ENCODE results near the gene ZMYM5.
"Not testable (repeated sequence)": the region's sequence is repeated elsewhere in the genome, so short reads cannot be mapped to it uniquely, and the experiment has no call there.

The ZMYM5 gene

GRCh38 chr13:19863323-19864023, at the start of gene ZMYM5:
ZMYM5 (minus strand) TSS chr13:19863649; CDS start chr13:19852180, 11,469 bp downstream.
- peak; percentile 93 to 96 for DNase-seq

GRCh38 chr13:19910336-19911072, 47.1 kb upstream of the ZMYM5 start:
- no peak for DNase-seq

GRCh38 chr13:19908350-19908986, 45.0 kb upstream of the ZMYM5 start:
- DNase-seq = no peak

GRCh38 chr13:19905487-19906195, 42.2 kb upstream of the ZMYM5 start:
- not testable (repeated sequence) for DNase-seq

- no peak for DNase-seq
Measured at GRCh38 chr13:19890030-19890429, 26.6 kb upstream of the ZMYM5 start.

- no peak for DNase-seq
Measured at GRCh38 chr13:19888799-19889198, 25.4 kb upstream of the ZMYM5 start.

GRCh38 chr13:19882231-19882630, 18.8 kb upstream of the ZMYM5 start:
- DNase-seq = no peak

GRCh38 chr13:19881641-19882040, 18.2 kb upstream of the ZMYM5 start:
- no peak for DNase-seq

GRCh38 chr13:19864746-19865309, 1.4 kb upstream of the ZMYM5 start:
- no peak for DNase-seq

- DNase-seq = no peak
Measured at GRCh38 chr13:19864024-19864745, 736 bp upstream of the ZMYM5 start.

GRCh38 chr13:19862481-19863313, 752 bp downstream of the ZMYM5 start:
- DNase-seq = no peak

- no peak for DNase-seq
Measured at GRCh38 chr13:19861762-19862161, 1.7 kb downstream of the ZMYM5 start.

GRCh38 chr13:19860884-19861655, 2.4 kb downstream of the ZMYM5 start:
- no peak for DNase-seq

- DNase-seq = not testable (repeated sequence)
Measured at GRCh38 chr13:19857637-19858036, 5.8 kb downstream of the ZMYM5 start.

GRCh38 chr13:19852766-19853165, 10.7 kb downstream of the ZMYM5 start:
- DNase-seq = no peak

GRCh38 chr13:19845758-19846157, 17.7 kb downstream of the ZMYM5 start:
- DNase-seq = no peak

- no peak for DNase-seq
Measured at GRCh38 chr13:19838865-19839275, 24.6 kb downstream of the ZMYM5 start.

GRCh38 chr13:19836472-19836871, 27.0 kb downstream of the ZMYM5 start:
- no peak for DNase-seq

- DNase-seq = no peak
Measured at GRCh38 chr13:19834704-19835103, 28.7 kb downstream of the ZMYM5 start.

- no peak for DNase-seq
Measured at GRCh38 chr13:19822673-19823072, 40.8 kb downstream of the ZMYM5 start.

Data from cerebellar nuclear complex (tissue), 1 donor.